ENCODE results near the gene SOX6. TPM values are rescaled to one million over a fixed set of nuclear protein-coding genes. Genes with fewer than 3 reads are reported as not detected.

SOX6 gene
- polyA plus RNA-seq, 1 donor (not counting 4 experiments of a cell fraction or from before 2014, with no cell fraction given) = 6.0 TPM

GRCh38 chr11:15931497-15931896, 424.8 kb downstream of the SOX6 start:
- no peak overlapping the region for H3K27ac ChIP-seq (ENCODE audit: control insufficient read depth, insufficient read depth, low read length)
- no peaks in the 10 kb centered on the region for H3K27me3 ChIP-seq (ENCODE audit: control insufficient read depth, extremely low read depth, insufficient read depth, low read length)
- no peaks in the 10 kb centered on the region for H4K20me1 ChIP-seq (ENCODE audit: control insufficient read depth, extremely low read depth, insufficient read depth, low read length)
- no peak for DNase-seq (ENCODE audit: low read depth, low spot score)
- H3K36me3 ChIP-seq (ENCODE audit: control insufficient read depth in 2 of 2, extremely low read depth in 1 of 2, insufficient read depth in 2 of 2, low read length in 2 of 2) = no peaks in the 10 kb centered on the region
- dilution Hi-C loops (cut with MboI; ENCODE audit: extremely low pct_ligation_motif_present, low sequenced_read_pairs) = no loop called here
- H3K9me3 ChIP-seq (ENCODE audit: control insufficient read depth, low read depth, low read length) = no peaks in the 10 kb centered on the region
- no peaks in the 10 kb centered on the region for H3K9me1 ChIP-seq (ENCODE audit: control insufficient read depth, extremely low read depth, insufficient read depth, low read length)
- no peak overlapping the region for H3K4me3 ChIP-seq (ENCODE audit: control insufficient read depth in 2 of 3, extremely low read depth in 1 of 3, insufficient read depth in 2 of 3, low read depth in 1 of 3, low read length in 3 of 3)
- TF ChIP-seq CTCF (optimal IDR thresholded peaks at IDR 0.05 in 1 of 3, IDR thresholded peaks at IDR 0.05 in 1 of 3, conservative IDR thresholded peaks at IDR 0.05 in 1 of 3; ENCODE audit: extremely low read depth in 1 of 3, insufficient read depth in 2 of 3, low read length in 3 of 3) = no peak
- TF ChIP-seq EZH2 (IDR thresholded peaks at IDR 0.05; ENCODE audit: low read length) = no peak
- H2AFZ ChIP-seq (ENCODE audit: control insufficient read depth, low read length) = no peak overlapping the region
- no peak overlapping the region for H3K4me2 ChIP-seq (ENCODE audit: control insufficient read depth, extremely low read depth, insufficient read depth, low read depth, low read length)
- H3K4me1 ChIP-seq (ENCODE audit: control insufficient read depth, extremely low read depth, insufficient read depth, low read length) = peaks cover 7% of the 10 kb centered on the region
- H3K9ac ChIP-seq (ENCODE audit: control insufficient read depth, extremely low read depth, insufficient read depth, low read length) = no peak overlapping the region
- FAIRE-seq = no peak
- no peaks in the 10 kb centered on the region for H3K79me2 ChIP-seq (ENCODE audit: control insufficient read depth, insufficient read depth, low read length)

- dilution Hi-C loops (cut with MboI; ENCODE audit: extremely low pct_ligation_motif_present, low sequenced_read_pairs) = no loop called here
- Histone ChIP-seq H3K27ac (ENCODE audit: control insufficient read depth, insufficient read depth, low read length) (no peak overlapping the region), H3K9me3 (ENCODE audit: control insufficient read depth, low read depth, low read length) (no peaks in the 10 kb centered on the region), H4K20me1 (ENCODE audit: control insufficient read depth, extremely low read depth, insufficient read depth, low read length) (no peaks in the 10 kb centered on the region), H2AFZ (ENCODE audit: control insufficient read depth, low read length) (no peak overlapping the region), H3K9me1 (ENCODE audit: control insufficient read depth, extremely low read depth, insufficient read depth, low read length) (no peaks in the 10 kb centered on the region), H3K9ac (ENCODE audit: control insufficient read depth, extremely low read depth, insufficient read depth, low read length) (no peak overlapping the region), H3K79me2 (ENCODE audit: control insufficient read depth, insufficient read depth, low read length) (no peaks in the 10 kb centered on the region), H3K36me3 (ENCODE audit: control insufficient read depth in 2 of 2, extremely low read depth in 1 of 2, insufficient read depth in 2 of 2, low read length in 2 of 2) (no peaks in the 10 kb centered on the region), H3K4me3 (ENCODE audit: control insufficient read depth in 2 of 3, extremely low read depth in 1 of 3, insufficient read depth in 2 of 3, low read depth in 1 of 3, low read length in 3 of 3) (no peak overlapping the region), H3K4me1 (ENCODE audit: control insufficient read depth, extremely low read depth, insufficient read depth, low read length) (peaks cover 7% of the 10 kb centered on the region), H3K27me3 (ENCODE audit: control insufficient read depth, extremely low read depth, insufficient read depth, low read length) (no peaks in the 10 kb centered on the region), H3K4me2 (ENCODE audit: control insufficient read depth, extremely low read depth, insufficient read depth, low read depth, low read length) (no peak overlapping the region)
- TF ChIP-seq EZH2 (IDR thresholded peaks at IDR 0.05; ENCODE audit: low read length) = no peak
- no peak for TF ChIP-seq CTCF (optimal IDR thresholded peaks at IDR 0.05 in 1 of 3, IDR thresholded peaks at IDR 0.05 in 1 of 3, conservative IDR thresholded peaks at IDR 0.05 in 1 of 3; ENCODE audit: extremely low read depth in 1 of 3, insufficient read depth in 2 of 3, low read length in 3 of 3)
- no peak for FAIRE-seq
- DNase-seq (ENCODE audit: low read depth, low spot score) = no peak
These were observed 425.8 kb downstream of the SOX6 start for GRCh38 chr11:15930442-15931025.

Data from keratinocyte (primary cell).